HG03469 (cell line): ENCODE results near the gene PTPRN2.
"Not testable (repeated sequence)": the region's sequence is repeated elsewhere in the genome, so short reads cannot be mapped to it uniquely, and the experiment has no call there.

Source experiments
- ATAC-seq: cut with Tn5 transposase; IDR thresholded peaks from one replicate; pipeline ENCODE4 v1.9.1; 2021; ENCODE audit warnings: mild to moderate bottlenecking, moderate library complexity, moderate number of reproducible peaks; ENCODE audit not compliant: unreplicated experiment

Gene PTPRN2

DNA sequence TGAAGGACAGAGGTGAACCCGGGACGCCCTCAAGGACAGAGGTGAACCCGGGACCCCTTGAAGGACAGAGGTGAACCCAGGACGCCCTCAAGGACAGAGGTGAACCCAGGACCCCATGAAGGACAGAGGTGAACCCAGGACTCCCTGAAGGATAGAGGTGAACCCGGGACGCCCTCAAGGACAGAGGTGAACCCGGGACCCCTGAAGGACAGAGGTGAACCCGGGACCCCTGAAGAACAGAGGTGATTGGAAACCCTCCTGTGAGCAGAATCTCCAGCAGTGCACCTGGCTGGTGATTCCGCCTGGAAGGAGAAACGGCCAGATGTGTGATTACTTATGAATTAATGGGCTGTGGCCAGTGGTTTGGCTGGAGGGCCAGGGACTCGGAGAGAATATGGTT, 272.3 kb downstream of the PTPRN2 start:
- no peak for ATAC-seq

DNA sequence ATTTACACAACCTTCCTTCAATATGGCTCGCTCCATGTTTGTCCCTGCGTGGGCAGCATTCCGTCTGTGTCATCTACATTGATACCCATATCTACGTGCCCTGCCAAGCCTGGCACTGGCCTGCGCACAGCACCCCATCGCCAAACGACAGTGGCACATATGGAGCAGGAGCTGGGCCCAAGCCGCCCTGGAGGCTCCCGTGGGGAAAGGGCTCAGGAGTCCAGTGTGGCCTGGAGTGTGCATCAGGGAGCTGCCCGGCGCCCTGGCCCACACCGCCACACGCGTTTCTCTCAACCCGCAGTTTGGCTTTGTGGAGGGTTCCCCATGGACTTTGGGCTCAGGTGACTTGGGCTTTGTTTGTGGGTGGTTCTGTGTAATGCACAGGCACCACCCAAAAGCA, 273.2 kb downstream of the PTPRN2 start:
- ATAC-seq: no peak

DNA sequence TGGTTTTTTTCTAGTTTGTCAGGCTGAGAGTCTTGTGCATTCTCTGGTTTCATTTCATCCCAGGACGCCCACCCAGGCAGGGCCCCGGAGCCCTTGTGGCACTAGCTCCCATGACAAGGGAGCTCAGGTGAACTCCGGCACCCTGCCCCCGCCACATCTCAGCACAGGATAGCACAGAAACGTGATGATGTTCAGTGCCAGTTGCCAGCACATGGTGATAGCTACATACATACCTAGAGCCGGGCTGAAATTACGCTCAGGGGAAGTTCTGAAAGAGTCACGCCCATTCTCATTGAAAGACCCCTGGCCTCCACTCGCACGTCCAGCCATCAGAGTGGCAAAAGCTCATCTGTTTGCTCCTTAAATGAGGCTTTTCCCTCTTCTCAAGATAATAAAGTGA, 273.7 kb downstream of the PTPRN2 start:
- ATAC-seq: no peak

DNA sequence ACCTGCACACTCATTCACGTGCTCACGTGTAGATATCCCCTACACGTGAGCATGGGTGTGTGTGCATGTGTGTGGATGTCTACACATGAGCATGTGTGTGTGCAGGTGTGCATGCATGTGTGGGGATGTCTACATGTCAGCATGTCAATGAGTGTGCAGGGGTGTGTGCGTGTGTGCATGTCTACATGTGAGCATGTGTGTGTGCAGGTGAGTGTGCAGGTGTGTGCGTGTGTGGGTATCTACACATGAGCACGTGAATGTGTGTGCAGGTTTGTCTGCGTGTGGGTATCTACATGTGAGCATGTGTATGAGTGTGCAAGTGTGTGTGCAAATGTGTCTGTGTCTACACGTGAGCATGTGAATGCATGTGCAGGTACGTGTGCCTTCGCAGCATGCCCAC, 274.8 kb downstream of the PTPRN2 start:
- ATAC-seq: no peak

DNA sequence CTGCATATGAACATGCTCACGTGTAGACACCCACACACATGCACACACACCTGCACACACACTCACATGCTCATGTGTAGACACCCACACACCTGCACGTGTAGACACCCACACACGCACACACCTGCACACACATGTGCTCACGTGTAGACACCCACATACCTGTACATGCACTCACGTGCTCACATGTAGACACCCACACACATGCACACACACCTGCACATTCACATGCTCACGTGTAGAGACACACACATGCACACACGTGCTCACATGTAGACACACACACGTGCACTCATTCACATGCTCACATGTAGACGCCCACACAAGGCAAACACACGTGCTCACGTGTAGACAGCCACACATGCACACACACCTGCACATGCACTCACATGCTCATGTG, 275.8 kb downstream of the PTPRN2 start:
- ATAC-seq: no peak

DNA sequence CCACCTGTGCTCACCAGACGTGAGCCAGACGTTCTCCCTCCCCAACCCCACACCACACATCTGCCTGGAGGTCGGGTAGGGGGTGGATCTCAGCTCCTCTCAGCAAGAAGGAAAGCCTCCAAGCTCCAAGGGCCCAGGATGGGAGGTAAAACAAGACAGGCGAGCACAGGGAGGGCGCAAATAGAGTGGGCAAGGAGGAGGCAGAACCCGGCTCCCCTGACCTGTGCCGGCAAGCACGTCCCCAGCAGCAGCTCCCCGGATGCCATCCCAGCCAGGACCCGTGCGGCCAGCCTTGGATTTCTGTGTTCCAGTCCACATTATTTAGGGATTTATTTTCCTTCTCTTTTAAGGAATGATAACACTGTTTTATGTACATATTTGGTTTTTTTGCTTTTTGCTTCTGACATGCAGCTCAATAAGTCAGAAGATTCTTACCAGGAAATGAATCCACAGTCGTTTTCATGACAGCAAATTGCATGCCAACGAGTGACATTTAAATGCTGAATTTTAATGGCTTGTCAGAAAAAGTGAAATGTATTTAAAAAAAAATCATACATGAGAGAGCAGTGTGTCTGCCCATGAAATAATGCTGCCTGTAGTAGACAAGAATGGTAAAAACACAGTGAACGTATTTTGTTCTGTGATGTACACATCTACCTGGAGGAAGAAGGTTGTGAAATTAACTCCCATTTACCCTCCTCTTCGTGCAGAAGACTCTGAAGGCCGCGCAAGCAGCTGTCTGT, 276.5 kb downstream of the PTPRN2 start:
- ATAC-seq: no peak

DNA sequence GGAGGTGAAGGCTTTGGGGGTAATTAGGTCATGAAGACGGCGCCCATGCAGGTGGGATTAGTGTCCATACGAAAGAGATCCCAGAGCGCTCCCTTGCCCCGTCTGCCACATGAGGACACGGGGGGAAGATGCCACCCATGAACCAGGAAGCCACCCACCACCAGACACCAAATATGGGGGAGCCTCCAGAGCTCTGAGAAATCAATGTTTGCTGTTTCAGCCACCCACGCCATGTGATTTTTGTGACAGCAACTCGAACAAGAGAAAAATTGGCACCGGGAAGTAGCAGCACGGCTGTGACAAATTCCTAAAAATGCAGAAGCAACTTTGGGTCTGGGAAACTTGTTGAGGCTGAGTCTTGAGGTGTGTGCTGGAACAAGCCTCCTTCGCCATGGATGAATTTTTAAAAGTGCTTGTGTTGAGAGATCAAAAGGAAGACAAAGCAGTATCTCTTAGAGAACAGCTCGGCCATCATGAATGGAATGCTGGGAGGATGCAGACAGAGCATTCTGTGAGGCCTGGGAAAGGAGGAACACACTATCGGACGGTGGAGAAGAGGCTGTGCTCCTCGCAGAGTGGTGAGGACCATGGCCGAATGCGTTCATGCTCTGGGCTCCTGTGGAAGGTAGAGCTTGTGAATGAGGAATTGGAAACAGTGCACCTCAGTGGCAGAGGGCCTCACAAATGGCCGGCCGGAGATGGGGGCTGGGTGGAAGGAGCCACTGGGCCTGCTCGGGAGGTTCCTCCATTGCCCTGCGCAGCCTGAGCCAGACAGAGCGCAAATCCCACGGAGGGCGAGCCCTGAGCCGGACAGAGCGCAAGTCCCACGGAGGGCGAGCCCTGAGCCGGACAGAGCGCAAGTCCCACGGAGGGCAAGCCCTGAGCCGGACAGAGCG, 277.5 kb downstream of the PTPRN2 start:
- no peak for ATAC-seq

DNA sequence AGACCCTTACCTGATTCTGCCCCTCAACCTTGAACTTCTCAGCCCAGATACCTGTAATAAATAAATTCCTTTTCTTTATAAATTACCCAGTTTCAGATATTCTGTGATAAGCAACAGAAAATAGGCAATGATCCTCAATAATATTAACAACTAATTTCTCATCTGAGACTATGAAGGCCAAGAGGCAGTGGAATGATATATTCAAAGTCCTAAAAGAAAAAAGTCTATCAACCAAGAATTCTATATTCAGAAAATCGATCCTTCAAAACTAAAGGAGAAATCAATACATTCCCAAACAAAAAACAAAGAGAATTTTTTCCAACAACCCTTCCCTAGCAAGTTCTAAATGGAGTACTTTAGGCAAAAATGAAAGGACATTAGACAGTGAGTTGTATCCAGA, 279.6 kb downstream of the PTPRN2 start:
- ATAC-seq: no peak

DNA sequence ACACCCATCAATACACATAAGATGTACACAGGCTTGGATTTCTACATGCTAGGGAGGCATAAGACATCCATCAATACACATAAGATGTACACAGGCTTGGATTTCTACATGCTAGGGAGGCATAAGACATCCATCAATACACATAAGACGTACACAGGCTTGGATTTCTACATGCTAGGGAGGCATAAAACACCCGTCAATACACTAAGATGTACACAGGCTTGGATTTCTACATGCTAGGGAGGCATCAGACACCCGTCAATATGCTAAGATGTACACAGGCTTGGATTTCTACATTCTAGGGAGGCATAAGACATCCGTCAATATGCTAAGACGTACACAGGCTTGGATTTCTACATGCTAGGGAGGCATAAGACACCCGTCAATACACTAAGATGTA, 283.6 kb downstream of the PTPRN2 start:
- not testable (repeated sequence) for ATAC-seq

DNA sequence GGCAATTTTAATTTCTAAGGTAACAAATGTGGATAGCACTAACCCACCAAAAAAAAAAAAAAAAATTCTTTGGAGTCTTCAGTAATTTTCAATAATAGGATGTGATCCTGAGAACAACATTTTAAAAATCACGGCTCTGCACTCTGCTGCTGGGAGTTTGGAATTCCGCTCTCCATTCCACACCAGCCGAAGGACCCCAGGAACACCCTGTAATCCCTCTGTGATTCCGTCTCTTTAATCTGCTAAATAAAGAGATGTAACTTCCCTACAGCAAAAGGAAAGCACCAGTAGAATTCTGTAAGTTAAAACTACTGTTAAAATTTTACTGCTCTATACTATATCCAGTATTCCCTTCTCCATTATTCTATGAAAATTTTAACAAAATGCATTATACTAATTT, 284.5 kb downstream of the PTPRN2 start:
- ATAC-seq: no peak

DNA sequence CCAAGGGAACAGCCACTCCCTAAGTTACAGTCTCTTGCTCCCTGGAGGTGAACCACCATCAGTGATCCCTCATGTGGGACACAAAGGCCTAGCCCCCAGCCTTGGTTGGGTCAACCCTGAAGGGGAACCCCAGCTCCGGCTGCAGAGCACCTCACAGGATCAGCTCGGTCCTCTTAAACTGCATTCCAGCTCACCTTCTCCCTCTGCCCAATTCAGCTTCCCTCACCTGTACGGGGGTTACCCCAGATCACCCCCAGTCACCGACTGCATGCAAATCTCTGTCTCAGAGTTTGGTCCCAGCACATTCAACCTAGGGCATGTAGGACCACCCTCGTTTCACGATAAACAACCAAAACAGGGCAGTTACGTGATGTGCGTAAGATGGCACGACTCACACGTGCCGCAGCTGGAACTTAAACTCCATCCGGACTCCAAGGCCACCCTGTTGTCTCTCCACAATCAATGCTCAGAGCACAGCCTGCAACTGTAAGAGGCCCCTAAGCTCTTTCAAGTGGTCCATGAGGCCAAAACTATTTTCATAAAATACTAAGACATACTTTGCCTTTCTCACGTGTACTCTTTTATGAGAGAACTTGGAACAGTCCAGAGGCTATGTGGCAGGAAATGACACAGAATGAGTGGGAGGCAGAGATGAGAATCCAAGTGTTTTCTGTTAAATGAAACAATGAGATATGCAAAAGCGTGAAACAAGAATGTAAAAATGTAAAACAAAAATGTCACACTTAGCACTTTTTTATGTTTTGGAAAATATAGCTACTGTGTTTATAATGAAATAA, 285.2 kb downstream of the PTPRN2 start:
- no peak for ATAC-seq

DNA sequence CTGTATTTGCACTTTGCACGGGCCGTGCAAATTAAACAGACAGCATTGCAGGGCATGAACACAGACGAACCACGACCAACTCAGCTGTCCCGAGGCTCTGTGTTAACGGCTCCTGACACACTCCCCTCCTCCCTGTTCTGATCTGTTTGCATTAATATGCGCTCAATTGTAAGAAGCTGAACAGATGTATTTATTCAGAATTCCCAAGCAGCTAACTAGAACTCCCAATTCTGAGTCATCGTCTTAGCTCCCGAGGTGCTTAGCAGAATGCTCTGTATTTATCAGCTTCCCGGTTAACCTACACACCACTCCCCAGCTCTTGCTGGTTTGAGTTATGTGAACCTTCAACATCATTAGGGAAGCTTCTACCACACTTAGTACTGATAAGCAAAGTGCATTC, 286.4 kb downstream of the PTPRN2 start:
- ATAC-seq: no peak

DNA sequence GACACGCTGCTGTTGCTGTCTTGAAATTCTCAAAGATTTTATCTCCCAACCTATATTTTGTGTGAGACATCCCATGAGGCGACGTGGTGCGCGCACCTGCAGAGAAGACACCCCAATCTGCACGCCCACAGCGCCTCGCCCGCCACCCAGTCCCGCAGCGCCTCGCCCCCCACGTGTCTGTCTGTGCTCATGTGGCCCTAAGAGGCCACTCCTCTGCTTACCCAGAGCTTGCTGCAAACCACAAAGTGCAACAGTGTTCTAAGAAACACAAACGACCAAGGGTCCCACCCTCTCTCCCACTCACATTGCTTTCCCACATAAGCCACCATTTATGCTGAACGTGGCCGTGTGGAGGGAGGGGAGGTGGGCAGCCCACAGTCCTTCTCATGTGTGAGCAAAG, 287.2 kb downstream of the PTPRN2 start:
- no peak for ATAC-seq

DNA sequence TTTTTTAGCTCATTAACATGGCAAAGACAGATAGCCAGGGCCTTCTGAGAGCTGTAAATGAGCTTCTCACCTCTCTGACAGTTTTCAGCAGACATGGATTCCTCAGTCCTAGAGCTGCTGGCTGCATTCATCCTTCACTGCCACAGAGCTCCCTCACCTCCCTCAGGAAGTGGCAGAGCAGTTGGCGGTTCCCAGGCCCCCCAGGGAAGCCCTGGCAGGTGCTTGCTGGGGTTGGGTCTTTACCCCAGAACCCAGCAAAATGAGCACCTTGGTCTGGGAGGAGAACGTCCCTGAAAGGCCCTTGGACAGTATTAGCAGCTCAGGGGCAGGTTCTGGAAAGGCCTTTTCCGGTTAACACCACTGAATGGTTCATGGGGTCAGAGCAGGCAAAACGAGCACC, 288.0 kb downstream of the PTPRN2 start:
- no peak for ATAC-seq

DNA sequence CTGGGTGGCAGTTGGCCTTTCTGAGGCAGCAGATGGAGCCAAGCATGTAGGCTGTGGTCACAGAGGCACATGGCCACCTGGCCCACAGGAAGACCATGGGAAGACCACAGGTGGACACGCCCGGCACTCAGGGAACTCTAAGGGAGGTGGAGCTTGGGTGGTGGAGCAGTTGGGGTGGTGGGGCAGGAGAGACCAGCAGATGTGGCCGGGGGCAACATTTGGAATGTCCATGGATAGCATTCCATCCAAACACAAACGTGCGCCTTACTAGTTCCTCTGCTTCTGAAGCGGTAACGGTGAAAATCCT, 290.9 kb downstream of the PTPRN2 start:
- ATAC-seq: no peak

DNA sequence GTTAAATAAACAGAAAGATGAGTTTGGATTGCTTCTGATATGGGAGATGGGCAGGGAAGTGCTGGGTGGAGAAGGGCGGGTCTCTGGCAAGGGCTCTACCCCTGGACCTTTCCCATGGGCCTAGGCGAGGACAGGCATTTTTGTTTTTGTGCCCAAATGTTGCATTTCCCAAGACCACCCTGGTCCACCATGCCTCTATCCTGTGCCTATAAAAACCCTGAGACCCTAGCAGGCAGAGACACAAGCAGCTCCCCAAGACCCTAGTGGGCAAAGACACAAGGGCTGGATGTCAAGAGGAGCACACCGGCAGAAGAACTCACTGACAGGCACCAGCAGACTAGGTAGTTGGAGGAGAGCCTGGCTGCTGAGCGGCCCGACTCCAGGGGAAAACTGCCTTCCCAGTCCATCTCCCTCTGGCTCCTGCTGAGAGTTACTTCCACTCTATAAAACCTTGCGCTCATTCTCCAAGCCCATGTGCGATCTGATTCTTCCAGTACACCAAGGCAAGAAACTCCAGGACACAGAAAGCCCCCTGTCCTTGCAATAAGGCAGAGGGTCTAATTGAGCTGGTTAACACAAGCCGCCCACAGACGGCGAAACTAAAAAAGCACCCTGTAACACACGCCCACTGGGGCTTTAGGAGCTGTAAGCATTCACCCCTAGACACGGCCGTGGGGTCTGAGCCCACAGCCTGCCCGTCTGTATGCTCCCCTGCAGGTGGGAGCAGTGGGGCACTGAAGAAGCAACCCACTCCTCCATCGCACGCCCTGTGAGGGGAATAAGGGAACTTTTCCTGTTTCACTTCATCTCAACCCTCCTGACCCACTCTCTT, 291.4 kb downstream of the PTPRN2 start:
- ATAC-seq: no peak

DNA sequence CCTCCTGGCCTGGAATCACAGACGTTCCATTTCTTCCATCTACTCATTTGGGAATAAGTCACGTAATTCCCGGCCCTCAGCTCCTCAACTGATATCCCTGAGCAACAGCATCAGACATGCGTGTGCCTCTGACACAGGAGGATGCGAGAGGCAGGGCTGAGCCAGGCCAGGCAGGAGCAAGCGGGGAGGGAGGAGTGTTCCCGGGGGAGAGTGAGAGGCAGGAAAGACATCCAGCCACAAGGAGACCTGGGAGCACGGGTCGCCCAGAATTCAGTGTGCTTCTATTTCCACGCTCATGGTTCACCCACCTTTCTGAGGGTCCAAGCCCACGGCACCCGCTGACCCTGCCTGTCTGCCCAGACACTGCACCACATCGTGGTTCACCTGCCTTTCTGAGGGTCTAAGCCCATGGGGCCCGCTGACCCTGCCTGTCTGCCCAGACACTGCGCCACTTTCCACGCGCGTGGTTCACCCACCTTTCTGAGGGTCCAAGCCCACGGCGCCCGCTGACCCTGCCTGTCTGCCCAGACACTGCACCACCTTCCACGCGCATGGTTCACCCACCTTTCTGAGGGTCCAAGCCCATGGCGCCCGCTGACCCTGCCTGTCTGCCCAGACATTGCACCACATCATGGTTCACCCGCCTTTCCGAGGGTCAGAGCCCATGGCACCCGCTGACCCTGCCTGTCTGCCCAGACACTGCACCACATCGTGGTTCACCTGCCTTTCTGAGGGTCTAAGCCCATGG, 293.0 kb downstream of the PTPRN2 start:
- not testable (repeated sequence) for ATAC-seq

DNA sequence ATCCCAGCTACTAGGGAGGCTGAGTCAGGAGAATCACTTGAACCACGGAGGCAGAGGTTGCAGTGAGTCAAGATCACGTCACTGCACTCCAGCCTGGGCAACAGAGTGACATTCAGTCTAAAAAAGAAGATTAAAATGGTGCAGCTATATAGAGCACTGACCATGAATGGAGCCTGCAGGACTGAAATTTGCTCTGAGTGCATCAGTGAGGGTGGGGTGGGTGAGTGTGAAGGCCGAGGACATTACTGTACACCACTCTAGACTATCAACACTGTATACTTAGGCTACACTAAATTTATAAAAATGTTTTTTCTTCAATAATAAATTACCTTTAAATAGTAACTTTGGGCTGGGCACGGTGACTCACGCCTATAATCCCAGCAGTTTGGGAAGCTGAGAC, 294.7 kb downstream of the PTPRN2 start:
- no peak for ATAC-seq

DNA sequence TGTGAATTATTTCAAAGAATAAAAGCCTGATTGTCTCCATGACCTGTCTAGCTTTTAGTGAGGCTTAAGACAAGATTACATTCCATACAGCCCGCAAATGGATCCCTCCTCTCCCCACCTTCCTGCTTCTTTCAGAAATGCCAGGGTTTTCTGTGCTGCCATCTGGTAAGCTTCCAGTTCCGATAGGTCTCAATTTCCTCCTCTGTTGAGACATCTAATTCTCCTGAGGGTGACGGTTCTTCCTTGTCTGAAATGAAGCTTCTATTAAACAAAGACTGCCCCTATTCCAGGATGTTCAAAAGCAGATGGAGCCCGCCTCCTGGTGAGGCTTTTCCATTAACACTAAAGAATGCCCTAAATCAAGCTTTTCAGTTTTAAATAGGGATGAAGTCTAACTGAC, 295.6 kb downstream of the PTPRN2 start:
- ATAC-seq: no peak
